Parathyroid adenoma (tissue), 2 donors: Measurements from ENCODE around the gene RPL7A.

Source experiments
- H2AFZ ChIP-seq: fragments of 300-600 bp; sonication (generic); one replicate; pipeline ENCODE4 v1.7.0; 2017; ENCODE audit warnings: antibody characterized with exemption, mild to moderate bottlenecking
- H3K27ac ChIP-seq: fragments of 300-600 bp; sonication (generic); one replicate; pipeline ENCODE4 v1.7.0; 2017
- H3K27me3 ChIP-seq: fragments of 300-600 bp; sonication (generic); one replicate; pipeline ENCODE4 v1.7.0; 2017; ENCODE audit warnings: low read length; ENCODE audit not compliant: control insufficient read depth, insufficient read depth
- H3K36me3 ChIP-seq: fragments of 300-600 bp; sonication (generic); one replicate; pipeline ENCODE4 v1.7.0; 2017; ENCODE audit warnings: low read length; ENCODE audit not compliant: control insufficient read depth, insufficient read depth
- H3K4me1 ChIP-seq: fragments of 300-600 bp; sonication (generic); one replicate; pipeline ENCODE4 v1.7.0; 2017; ENCODE audit warnings: control low read depth
- H3K4me2 ChIP-seq: fragments of 300-600 bp; sonication (generic); one replicate; pipeline ENCODE4 v1.7.0; 2017; ENCODE audit warnings: low read length
- H3K4me3 ChIP-seq: fragments of 300-600 bp; sonication (generic); one replicate; pipeline ENCODE4 v1.7.0; 2017; ENCODE audit warnings: low read depth, low read length
- H3K79me2 ChIP-seq: fragments of 300-600 bp; sonication (generic); one replicate; pipeline ENCODE4 v1.7.0; 2017; ENCODE audit warnings: control low read depth
- H3K9ac ChIP-seq: fragments of 300-600 bp; sonication (generic); one replicate; pipeline ENCODE4 v1.7.0; 2017; ENCODE audit warnings: mild to moderate bottlenecking
- H3K9me3 ChIP-seq: fragments of 300-600 bp; sonication (generic); one replicate; pipeline ENCODE4 v1.7.0; 2017; ENCODE audit warnings: low read length; ENCODE audit not compliant: control insufficient read depth
- TF ChIP-seq, protein P1 (sequence below): fragments of 300-600 bp; sonication (generic); IDR thresholded peaks from one replicate; pipeline ENCODE4 v1.7.0; 2017; ENCODE audit warnings: antibody characterized with exemption, mild to moderate bottlenecking
- donor health status: primary hyperparathyroidism.

Gene RPL7A

DNA sequence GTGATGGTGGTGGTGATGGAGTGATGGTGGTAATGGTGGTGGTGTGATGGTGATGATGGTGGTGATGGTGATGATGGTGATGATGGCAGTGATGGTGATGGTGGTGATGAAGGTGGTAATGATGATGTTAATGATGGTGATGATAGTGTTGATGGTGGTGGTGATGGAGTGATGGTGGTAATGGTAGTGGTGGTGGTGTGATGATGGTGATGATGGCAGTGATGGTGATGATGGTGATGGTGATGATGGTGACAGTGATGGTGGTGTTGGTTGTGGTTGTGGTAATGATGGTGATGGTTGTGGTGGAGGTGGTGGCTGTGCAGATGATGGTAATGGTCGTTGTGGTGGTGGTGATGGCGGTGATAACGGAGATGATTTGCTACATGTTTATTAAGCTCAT is 35.4 kb downstream of the RPL7A start:
- Histone ChIP-seq H3K4me2 (no peak overlapping the region), H3K4me3 (no peak overlapping the region), H3K79me2 (no peaks in the 10 kb centered on the region), H3K27ac (no peak overlapping the region), H3K36me3 (no peaks in the 10 kb centered on the region), H3K9ac (no peak overlapping the region), H3K27me3 (no peaks in the 10 kb centered on the region), H2AFZ (no peak overlapping the region), H3K9me3 (no peaks in the 10 kb centered on the region), H3K4me1 (no peaks in the 10 kb centered on the region)
- TF ChIP-seq, protein P1, sequence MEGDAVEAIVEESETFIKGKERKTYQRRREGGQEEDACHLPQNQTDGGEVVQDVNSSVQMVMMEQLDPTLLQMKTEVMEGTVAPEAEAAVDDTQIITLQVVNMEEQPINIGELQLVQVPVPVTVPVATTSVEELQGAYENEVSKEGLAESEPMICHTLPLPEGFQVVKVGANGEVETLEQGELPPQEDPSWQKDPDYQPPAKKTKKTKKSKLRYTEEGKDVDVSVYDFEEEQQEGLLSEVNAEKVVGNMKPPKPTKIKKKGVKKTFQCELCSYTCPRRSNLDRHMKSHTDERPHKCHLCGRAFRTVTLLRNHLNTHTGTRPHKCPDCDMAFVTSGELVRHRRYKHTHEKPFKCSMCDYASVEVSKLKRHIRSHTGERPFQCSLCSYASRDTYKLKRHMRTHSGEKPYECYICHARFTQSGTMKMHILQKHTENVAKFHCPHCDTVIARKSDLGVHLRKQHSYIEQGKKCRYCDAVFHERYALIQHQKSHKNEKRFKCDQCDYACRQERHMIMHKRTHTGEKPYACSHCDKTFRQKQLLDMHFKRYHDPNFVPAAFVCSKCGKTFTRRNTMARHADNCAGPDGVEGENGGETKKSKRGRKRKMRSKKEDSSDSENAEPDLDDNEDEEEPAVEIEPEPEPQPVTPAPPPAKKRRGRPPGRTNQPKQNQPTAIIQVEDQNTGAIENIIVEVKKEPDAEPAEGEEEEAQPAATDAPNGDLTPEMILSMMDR, result no peak

DNA sequence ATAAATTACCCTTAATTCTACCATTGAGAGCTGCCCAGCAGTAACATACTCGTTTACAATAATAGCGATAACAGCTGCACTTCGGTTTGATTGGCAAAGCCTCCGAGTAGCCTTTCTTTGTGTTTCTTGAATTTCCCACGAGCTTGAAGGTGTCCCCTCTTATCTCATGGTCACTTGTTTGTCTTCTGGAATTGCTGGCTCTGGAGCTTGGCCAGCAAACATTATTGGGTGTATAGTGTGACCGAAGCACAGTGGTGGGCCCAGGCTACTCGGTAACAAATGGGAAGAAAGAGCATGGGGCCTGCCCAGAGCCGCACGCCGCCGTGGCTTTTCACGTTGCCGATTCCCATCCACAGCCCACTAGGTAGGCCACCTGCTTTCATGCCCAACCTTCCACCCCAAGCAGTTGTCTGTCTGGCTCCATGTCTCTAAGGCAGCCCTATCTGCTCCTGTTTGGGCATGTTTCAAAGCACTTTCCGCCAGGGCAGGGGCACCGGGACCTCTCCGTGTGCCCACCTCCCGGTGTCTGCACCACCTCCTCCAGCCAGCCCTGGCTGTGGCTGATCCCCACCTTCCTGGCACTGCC is 36.8 kb downstream of the RPL7A start:
- H3K79me2 ChIP-seq, result no peaks in the 10 kb centered on the region
- H3K9ac ChIP-seq, result no peak overlapping the region
- no peaks in the 10 kb centered on the region for H3K36me3 ChIP-seq
- H3K4me2 ChIP-seq, result no peak overlapping the region
- H3K27me3 ChIP-seq, result no peaks in the 10 kb centered on the region
- H3K4me1 ChIP-seq, result no peaks in the 10 kb centered on the region
- TF ChIP-seq, protein P1, result no peak
- no peak overlapping the region for H2AFZ ChIP-seq
- no peaks in the 10 kb centered on the region for H3K9me3 ChIP-seq
- no peak overlapping the region for H3K4me3 ChIP-seq
- H3K27ac ChIP-seq, result no peak overlapping the region

DNA sequence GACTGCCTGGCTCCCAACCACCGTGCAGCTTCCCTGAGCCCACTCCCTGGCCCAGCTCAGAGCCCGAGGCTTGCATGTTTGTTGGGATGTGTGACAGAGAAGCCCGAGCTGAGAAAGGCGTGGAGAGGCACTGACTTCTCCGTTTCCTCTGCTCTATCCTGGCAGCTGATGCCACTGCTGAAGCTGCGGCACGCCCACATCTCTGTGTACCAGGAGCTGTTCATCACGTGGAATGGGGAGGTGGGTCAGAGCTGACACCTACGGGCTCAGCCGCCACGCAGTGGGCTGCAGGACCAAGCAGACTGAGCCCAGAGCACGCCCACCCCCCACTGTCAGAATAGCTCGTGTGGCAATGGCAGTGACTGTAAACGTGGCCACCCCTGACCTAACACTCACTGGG is 37.4 kb downstream of the RPL7A start:
- Histone ChIP-seq H3K79me2 (no peaks in the 10 kb centered on the region), H2AFZ (no peak overlapping the region), H3K4me1 (no peaks in the 10 kb centered on the region), H3K27me3 (no peaks in the 10 kb centered on the region), H3K27ac (no peak overlapping the region), H3K4me3 (no peak overlapping the region), H3K9me3 (no peaks in the 10 kb centered on the region), H3K36me3 (no peaks in the 10 kb centered on the region), H3K9ac (no peak overlapping the region), H3K4me2 (no peak overlapping the region)
- TF ChIP-seq, protein P1, result no peak

DNA sequence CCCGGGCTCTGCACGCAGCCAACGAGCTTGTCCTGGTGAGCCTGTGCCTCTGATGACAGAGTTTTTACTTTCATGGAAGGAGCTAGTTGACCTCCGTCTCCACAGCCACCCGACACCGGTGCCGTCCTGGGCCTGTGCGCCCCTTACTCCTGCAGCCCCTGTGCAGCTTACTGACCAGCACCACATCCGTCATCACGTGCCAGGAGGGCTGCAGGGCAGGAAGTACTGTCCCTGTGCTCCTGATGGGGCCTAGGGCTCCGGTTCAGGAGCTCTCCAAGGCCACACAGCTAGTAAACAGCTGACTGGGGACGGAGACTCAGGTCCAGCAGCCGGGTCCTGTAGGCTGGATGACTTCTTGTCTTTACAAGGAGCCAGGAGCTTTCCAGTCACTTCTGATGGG is 38.3 kb downstream of the RPL7A start:
- Histone ChIP-seq H3K9me3 (no peaks in the 10 kb centered on the region), H2AFZ (no peak overlapping the region), H3K27me3 (no peaks in the 10 kb centered on the region), H3K79me2 (no peaks in the 10 kb centered on the region), H3K4me2 (no peak overlapping the region), H3K4me1 (no peaks in the 10 kb centered on the region), H3K36me3 (no peaks in the 10 kb centered on the region), H3K4me3 (no peak overlapping the region), H3K27ac (no peak overlapping the region), H3K9ac (no peak overlapping the region)
- TF ChIP-seq, protein P1, result no peak

DNA sequence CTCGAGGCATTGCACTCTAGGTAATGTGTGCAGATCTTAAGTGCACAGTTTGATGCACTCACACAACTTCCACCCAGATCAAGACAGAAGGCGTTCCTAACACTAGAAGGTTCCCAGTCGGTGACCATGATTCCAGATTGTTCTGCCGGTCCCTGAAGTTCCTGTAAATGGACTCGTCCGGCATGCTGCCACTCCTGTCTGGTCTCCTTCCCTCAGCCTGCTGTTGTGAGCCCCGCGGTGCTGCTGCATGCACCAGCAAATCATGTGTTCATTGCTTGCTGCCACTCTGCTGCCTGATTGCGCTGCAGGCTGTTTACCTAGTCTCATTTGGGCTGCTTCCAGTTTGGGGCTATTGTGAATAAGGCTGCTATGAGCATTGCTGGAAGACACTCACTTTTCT is 39.7 kb downstream of the RPL7A start:
- Histone ChIP-seq H3K9ac (no peak overlapping the region), H3K36me3 (no peaks in the 10 kb centered on the region), H3K4me2 (no peak overlapping the region), H3K4me3 (no peak overlapping the region), H3K79me2 (no peaks in the 10 kb centered on the region), H3K27me3 (no peaks in the 10 kb centered on the region), H3K4me1 (no peaks in the 10 kb centered on the region), H3K27ac (no peak overlapping the region), H3K9me3 (no peaks in the 10 kb centered on the region), H2AFZ (no peak overlapping the region)
- TF ChIP-seq, protein P1, result no peak
